K562 (cell line): Measurements from ENCODE around the gene FN3KRP. TPM values are rescaled to one million over a fixed set of nuclear protein-coding genes. Genes with fewer than 3 reads are reported as not detected.

ENCODE experiments used
- CBX3 ChIP-seq, 2 experiments: IDR thresholded peaks; 1 replicate in 1 of 2; 2 replicates in 1 of 2; pipeline ENCODE4 v1.6.1; 2012; ENCODE audit warnings: inconsistent platforms in 2 of 2, low read length in 2 of 2, borderline replicate concordance in 1 of 2, control low read depth in 1 of 2
- ETV5 ChIP-seq: sonication (generic); formaldehyde crosslinking; IDR thresholded peaks from 2 replicates; pipeline ENCODE4 v1.4.0; 2020; ENCODE audit warnings: low read depth, mild to moderate bottlenecking, missing genetic modification reagents
- FOXA3 ChIP-seq, 2 experiments: fragments of 450-650 bp in 1 of 2; sonication (generic) in 1 of 2; formaldehyde crosslinking; IDR thresholded peaks in 1 of 2; conservative IDR thresholded peaks in 1 of 2; 2 replicates each; pipeline versions ENCODE4 v1.4.0 to v1.8.0; 2020 to 2022; ENCODE audit warnings: mild to moderate bottlenecking in 2 of 2, missing genetic modification reagents in 1 of 2
- GATAD2B ChIP-seq: fragments of 450-650 bp; IDR thresholded peaks from 2 replicates; pipeline ENCODE4 v1.6.1; 2017; ENCODE audit warnings: mild to moderate bottlenecking, borderline replicate concordance
- JUN ChIP-seq, 2 experiments: sonication (generic) in 1 of 2; formaldehyde crosslinking in 1 of 2; IDR thresholded peaks; 2 replicates each; pipeline versions ENCODE4 v1.6.1 to v1.8.0; 2012 to 2022; ENCODE audit warnings: borderline replicate concordance in 2 of 2, mild to moderate bottlenecking in 2 of 2, improper control_type of control experiment in 1 of 2, low read depth in 1 of 2, low read length in 1 of 2, missing genetic modification reagents in 1 of 2
- JUND ChIP-seq, 2 experiments: IDR thresholded peaks; 2 replicates in 1 of 2; 3 replicates in 1 of 2; pipeline ENCODE4 v1.6.1; 2011; ENCODE audit warnings: borderline replicate concordance in 2 of 2, low read depth in 2 of 2, low read length in 2 of 2, improper control_type of control experiment in 1 of 2, missing biosample characterization in 1 of 2, missing genetic modification characterization in 1 of 2, missing genetic modification reagents in 1 of 2
- KAT7 ChIP-seq: sonication (generic); formaldehyde crosslinking; IDR thresholded peaks from 2 replicates; pipeline ENCODE4 v1.8.0; 2022; ENCODE audit warnings: missing genetic modification reagents, mild to moderate bottlenecking, borderline replicate concordance
- MEIS2 ChIP-seq: fragments of 450-650 bp; IDR thresholded peaks from 2 replicates; pipeline ENCODE4 v1.6.1; 2014; ENCODE audit warnings: mild to moderate bottlenecking; ENCODE audit not compliant: partially characterized antibody
- MYBL2 ChIP-seq, 2 experiments: fragments of 450-650 bp in 1 of 2; sonication (generic) in 1 of 2; formaldehyde crosslinking in 1 of 2; IDR thresholded peaks; 2 replicates each; pipeline versions ENCODE4 v1.6.1 to v1.8.1; 2017 to 2022; ENCODE audit warnings: borderline replicate concordance in 1 of 2, inconsistent platforms in 1 of 2, low read depth in 1 of 2, mild to moderate bottlenecking in 1 of 2, missing genetic modification reagents in 1 of 2, moderate library complexity in 1 of 2
- NR4A1 ChIP-seq, 2 experiments: fragments of 250-450 bp in 1 of 2; fragments of 450-650 bp in 1 of 2; sonication (Bioruptor Pico) in 1 of 2; IDR thresholded peaks; 2 replicates each; pipeline versions ENCODE4 v1.4.0 to v1.6.1; 2016 to 2020; ENCODE audit warnings: mild to moderate bottlenecking in 2 of 2, missing compliant biosample characterization in 1 of 2, missing genetic modification characterization in 1 of 2, moderate library complexity in 1 of 2
- PML ChIP-seq: IDR thresholded peaks from 2 replicates; pipeline ENCODE4 v1.6.1; 2012; ENCODE audit warnings: low read length, inconsistent platforms
- SAFB ChIP-seq: fragments of 200-400 bp; formaldehyde crosslinking; IDR thresholded peaks from 2 replicates; pipeline ENCODE4 v1.6.1; 2017; ENCODE audit warnings: low read depth, low read length, borderline replicate concordance
- STAT6 ChIP-seq: sonication (generic); formaldehyde crosslinking; IDR thresholded peaks from 2 replicates; pipeline ENCODE4 v1.8.1; 2023; ENCODE audit warnings: mild to moderate bottlenecking, missing genetic modification reagents
- YY1 ChIP-seq, 3 experiments: IDR thresholded peaks; 2 replicates each; pipeline ENCODE4 v1.6.1; 2011; ENCODE audit warnings: low read length in 2 of 3, mild to moderate bottlenecking in 2 of 3, moderate library complexity in 2 of 3, borderline replicate concordance in 1 of 3, control low read depth in 1 of 3, low read depth in 1 of 3; ENCODE audit not compliant: insufficient read depth in 3 of 3, insufficient replicate concordance in 2 of 3, control insufficient read depth in 1 of 3, insufficient read length in 1 of 3; ENCODE audit errors: extremely low read depth in 1 of 3
- polyA plus RNA-seq, 8 experiments: library from polyadenylated mRNA; depleted of rRNA in 4 of 8; stranded (reverse) in 5 of 8; unstranded in 3 of 8; fragments of >200 nt; fragmentation: Nextera tagmentation in 2 of 8; fragmentation: Illumina TruSeq in 1 of 8; extraction: Ambion mirVana in 2 of 8; extraction: Trizol in 1 of 8; gene quantifications; 2 replicates each; pipeline versions ENCODE4 v1.2.1 to v1.2.3, GENCODE V29; 2011 to 2014; ENCODE audit warnings: inconsistent platforms in 1 of 8, missing spikeins in 1 of 8
- total RNA-seq, 7 experiments: library from RNA; depleted of rRNA in 6 of 7; stranded (reverse); fragments of >200 nt in 6 of 7; fragmentation: Illumina TruSeq in 2 of 7; extraction: Trizol in 2 of 7; gene quantifications; 2 replicates each; pipeline versions ENCODE4 v1.2.1 to v1.2.3, GENCODE V29; 2011 to 2021; ENCODE audit warnings: low replicate concordance in 1 of 7
- TF ChIP-seq, protein P1 (sequence below): fragments of 250-450 bp; sonication (Bioruptor Pico); IDR thresholded peaks from 2 replicates; pipeline ENCODE4 v1.4.0; 2020; ENCODE audit warnings: borderline replicate concordance
- TF ChIP-seq, protein P2 (sequence below): sonication (generic); formaldehyde crosslinking; IDR thresholded peaks from 2 replicates; pipeline ENCODE4 v1.8.0; 2022; ENCODE audit warnings: mild to moderate bottlenecking, missing genetic modification reagents

FN3KRP gene
- total and polyA plus RNA-seq, 9 of the 15 experiments (the other 6 are each of a cell fraction or from before 2014, with no cell fraction given): 2.0 to 32.1 (median 24.9) TPM

DNA sequence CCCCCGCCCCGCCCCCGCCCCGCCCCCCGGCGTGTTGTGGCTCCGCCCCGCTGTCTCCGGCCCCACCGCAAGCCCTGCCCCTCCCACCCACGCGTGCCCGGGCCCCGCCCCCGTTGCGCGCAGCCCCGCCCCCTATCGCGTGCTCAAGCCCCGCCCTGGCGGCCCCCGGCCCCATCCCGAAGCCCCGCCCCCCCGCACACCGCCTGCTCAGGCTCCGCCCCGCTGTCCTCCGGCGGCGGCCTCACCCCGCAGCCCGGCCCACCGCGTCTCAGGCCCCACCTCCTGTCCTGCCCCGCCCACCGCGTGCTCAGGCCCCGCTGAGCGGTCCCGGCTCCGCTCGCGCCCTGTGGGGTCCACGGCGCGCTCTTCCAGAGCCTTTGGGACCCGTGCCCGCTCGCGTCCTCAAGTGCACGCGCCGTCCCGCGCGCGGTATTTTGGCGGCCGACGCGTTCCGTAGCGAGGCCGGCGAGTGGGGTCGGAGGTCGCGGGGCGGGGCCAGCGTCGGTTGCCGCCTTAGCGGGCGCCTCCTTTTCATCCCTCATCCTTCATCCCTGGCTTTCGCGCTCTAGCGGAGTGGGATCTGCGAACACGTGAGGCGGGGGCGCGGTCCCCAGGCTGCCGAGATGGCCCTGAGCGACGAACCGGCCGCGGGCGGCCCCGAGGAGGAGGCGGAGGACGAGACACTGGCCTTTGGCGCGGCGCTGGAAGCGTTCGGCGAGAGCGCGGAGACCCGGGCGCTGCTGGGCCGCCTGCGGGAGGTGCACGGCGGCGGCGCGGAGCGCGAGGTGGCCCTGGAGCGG lies 35.3 kb downstream of the FN3KRP start, which contains the start of gene TBCD (continued):
- TF ChIP-seq JUND (IDR thresholded peaks at IDR 0.05; ENCODE audit: borderline replicate concordance, low read depth, low read length) (no peak), JUND (tag; IDR thresholded peaks at IDR 0.05; ENCODE audit: borderline replicate concordance, low read depth, low read length) (peak; percentile 29; the same call in 1 of the 3 replicates), NR4A1 (CRISPR knock-in tag; IDR thresholded peaks at IDR 0.05) (peak; percentile 75; the same call in 1 of the 2 replicates), NR4A1 (tag; IDR thresholded peaks at IDR 0.05) (no peak), PML (no peak), KAT7 (peak; percentile 60; the same call in 1 of the 2 replicates), ETV5 (CRISPR knock-in tag) (no peak), YY1 (IDR thresholded peaks at IDR 0.05; ENCODE audit: borderline replicate concordance in 1 of 3, control insufficient read depth in 1 of 3, extremely low read depth in 1 of 3, insufficient read depth in 3 of 3, insufficient read length in 1 of 3, insufficient replicate concordance in 2 of 3, low read depth in 1 of 3, low read length in 2 of 3) (peak in 1 of 3 experiments; percentile 41), JUN (IDR thresholded peaks at IDR 0.05; ENCODE audit: borderline replicate concordance, low read depth, low read length) (no peak), JUN (CRISPR knock-in tag; IDR thresholded peaks at IDR 0.05; ENCODE audit: borderline replicate concordance) (peak; percentile 84), STAT6 (CRISPR knock-in tag) (0 out of 2 replicates have a peak, but pooled peaks have one; percentile 44), GATAD2B (no peak), SAFB (peak; percentile 94), FOXA3 (CRISPR knock-in tag; conservative IDR thresholded peaks at IDR 0.05 in 1 of 2, IDR thresholded peaks at IDR 0.05 in 1 of 2) (peak in 1 of 2 experiments; percentile 83; a peak in 2 of 4 replicates), MEIS2 (peak; percentile 27), MYBL2 (IDR thresholded peaks at IDR 0.05; ENCODE audit: low read depth) (no peak), MYBL2 (CRISPR knock-in tag; IDR thresholded peaks at IDR 0.05; ENCODE audit: borderline replicate concordance) (no peak), CBX3 (IDR thresholded peaks at IDR 0.05; ENCODE audit: borderline replicate concordance in 1 of 2, low read length in 2 of 2) (0 out of 3 replicates have a peak, but pooled peaks of 1 of the 2 experiments have one; percentile 12)
- TF ChIP-seq, protein P1, sequence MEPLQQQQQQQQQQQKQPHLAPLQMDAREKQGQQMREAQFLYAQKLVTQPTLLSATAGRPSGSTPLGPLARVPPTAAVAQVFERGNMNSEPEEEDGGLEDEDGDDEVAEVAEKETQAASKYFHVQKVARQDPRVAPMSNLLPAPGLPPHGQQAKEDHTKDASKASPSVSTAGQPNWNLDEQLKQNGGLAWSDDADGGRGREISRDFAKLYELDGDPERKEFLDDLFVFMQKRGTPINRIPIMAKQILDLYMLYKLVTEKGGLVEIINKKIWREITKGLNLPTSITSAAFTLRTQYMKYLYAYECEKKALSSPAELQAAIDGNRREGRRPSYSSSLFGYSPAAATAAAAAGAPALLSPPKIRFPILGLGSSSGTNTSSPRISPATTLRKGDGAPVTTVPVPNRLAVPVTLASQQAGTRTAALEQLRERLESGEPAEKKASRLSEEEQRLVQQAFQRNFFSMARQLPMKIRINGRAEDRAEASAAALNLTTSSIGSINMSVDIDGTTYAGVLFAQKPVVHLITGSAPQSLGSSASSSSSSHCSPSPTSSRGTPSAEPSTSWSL (CRISPR knock-in tag): no peak
- TF ChIP-seq, protein P2, sequence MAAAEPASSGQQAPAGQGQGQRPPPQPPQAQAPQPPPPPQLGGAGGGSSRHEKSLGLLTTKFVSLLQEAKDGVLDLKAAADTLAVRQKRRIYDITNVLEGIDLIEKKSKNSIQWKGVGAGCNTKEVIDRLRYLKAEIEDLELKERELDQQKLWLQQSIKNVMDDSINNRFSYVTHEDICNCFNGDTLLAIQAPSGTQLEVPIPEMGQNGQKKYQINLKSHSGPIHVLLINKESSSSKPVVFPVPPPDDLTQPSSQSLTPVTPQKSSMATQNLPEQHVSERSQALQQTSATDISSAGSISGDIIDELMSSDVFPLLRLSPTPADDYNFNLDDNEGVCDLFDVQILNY (CRISPR knock-in tag): 0 out of 2 replicates have a peak, but pooled peaks have one; percentile 36
